ENCODE measurements around the gene FOXD4L3. TPM values are rescaled to one million over a fixed set of nuclear protein-coding genes. Genes with fewer than 3 reads are reported as not detected.
"Not testable (repeated sequence)": the region's sequence is repeated elsewhere in the genome, so short reads cannot be mapped to it uniquely, and the experiment has no call there.

FOXD4L3 gene
- polyA plus RNA-seq, 3 donors: 0.11 TPM; not detected in 2

DNA sequence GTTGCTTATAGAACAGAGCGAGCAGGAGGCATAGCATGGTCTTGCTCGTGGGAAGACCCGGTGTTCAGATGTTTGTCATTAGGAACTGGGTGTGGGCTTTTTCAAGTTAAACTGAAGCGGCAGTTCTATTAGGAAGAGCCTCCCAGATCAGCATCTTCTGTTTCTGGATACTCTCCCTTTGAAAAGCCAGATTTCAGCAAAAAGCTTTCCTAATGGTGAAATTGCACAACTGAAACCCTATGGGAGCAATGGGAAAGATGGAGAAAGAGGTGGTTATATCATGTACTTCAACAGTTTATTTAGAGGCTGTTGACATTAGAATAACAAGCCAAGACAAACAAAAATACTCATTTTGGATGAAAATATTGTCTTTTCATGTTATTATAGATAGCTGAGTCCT lies 41.3 kb downstream of the FOXD4L3 start:
- DNase-seq: not testable (repeated sequence)

DNA sequence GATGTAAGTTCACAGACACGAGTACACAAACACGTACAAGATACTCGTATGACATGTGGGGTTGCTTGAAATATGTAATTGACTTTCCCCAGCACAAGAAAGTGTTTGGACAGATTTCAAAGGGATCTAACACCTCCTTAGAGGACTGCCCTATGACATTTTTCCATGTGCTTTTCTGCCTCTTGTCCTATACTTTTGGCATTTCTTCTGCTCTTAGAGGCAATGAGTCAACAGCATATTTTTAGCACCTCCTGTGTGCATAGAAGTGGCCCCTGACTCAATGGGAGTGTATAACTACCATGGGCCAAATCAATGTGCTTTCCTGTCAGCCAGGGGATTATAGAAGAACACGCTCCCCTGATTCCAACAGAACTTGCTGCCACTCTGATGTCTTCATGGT lies 49.0 kb downstream of the FOXD4L3 start:
- not testable (repeated sequence) for DNase-seq

Other genes with a start within 250 kb of the FOXD4L3 start
- 10 to 100 TPM; 19.6 to 30.5 (median 23.3) TPM for gene ZNG1C, start 60.9 kb upstream of the FOXD4L3 start, polyA plus RNA-seq (ENCODE audit: insufficient read length in 3 of 3)
- gene PGM5, start 53.7 kb downstream of the FOXD4L3 start, polyA plus RNA-seq (ENCODE audit: insufficient read length in 3 of 3): 10 to 100 TPM; 34.3 to 42.5 (median 38.6) TPM
- 10 to 100 TPM in 1 of 3 donors, 1 to 10 TPM in 2; 6.7 to 10.1 (median 8.4) TPM for gene TMEM252, start 238.0 kb downstream of the FOXD4L3 start, polyA plus RNA-seq (ENCODE audit: insufficient read length in 3 of 3)